HL-60/S4 treated with retinoic acid at 250 ng/mL for 4 days and 3 days (cell line): Measurements from ENCODE around the gene RABGAP1L.
"Not testable (repeated sequence)": the region's sequence is repeated elsewhere in the genome, so short reads cannot be mapped to it uniquely, and the experiment has no call there.

ENCODE experiments used
- in situ Hi-C: fragments of 300-500 bp; cut with MboI; formaldehyde crosslinking; loops from 2 replicates; pipeline ENCODE4 v1.7.0; 2022; ENCODE audit warnings: low sequenced_read_pairs

The RABGAP1L gene

GRCh38 chr1:174238845-174239501 lies 79.7 kb downstream of the RABGAP1L start:
- in situ Hi-C loops = not testable (repeated sequence)

- in situ Hi-C loops = no loop called here
Measured at GRCh38 chr1:174239541-174239940, 80.2 kb downstream of the RABGAP1L start.

GRCh38 chr1:174242856-174243255 lies 83.5 kb downstream of the RABGAP1L start:
- in situ Hi-C loops = no loop called here

GRCh38 chr1:174243451-174244000 lies 84.2 kb downstream of the RABGAP1L start:
- in situ Hi-C loops = no loop called here

GRCh38 chr1:174244017-174244416 lies 84.7 kb downstream of the RABGAP1L start:
- in situ Hi-C loops = no loop called here

GRCh38 chr1:174247472-174247871 lies 88.2 kb downstream of the RABGAP1L start:
- in situ Hi-C loops = no loop called here

- in situ Hi-C loops = no loop called here
Measured at GRCh38 chr1:174248041-174248440, 88.7 kb downstream of the RABGAP1L start.

- in situ Hi-C loops = loop anchor here (10.0 kb wide), 1 partner anchor 488 kb away; no protein-coding TSS in a partner anchor
Measured at GRCh38 chr1:174256386-174256785, 97.1 kb downstream of the RABGAP1L start.

GRCh38 chr1:174258148-174258550 lies 98.8 kb downstream of the RABGAP1L start:
- in situ Hi-C loops = loop anchor here (10.0 kb wide), 1 partner anchor 487 kb away; no protein-coding TSS in a partner anchor

GRCh38 chr1:174262349-174263241 lies 103.3 kb downstream of the RABGAP1L start:
- in situ Hi-C loops = no loop called here

- in situ Hi-C loops = no loop called here
Measured at GRCh38 chr1:174265282-174265681, 106.0 kb downstream of the RABGAP1L start.

- in situ Hi-C loops = no loop called here
Measured at GRCh38 chr1:174266476-174266875, 107.2 kb downstream of the RABGAP1L start.

GRCh38 chr1:174266991-174267612 lies 107.8 kb downstream of the RABGAP1L start:
- in situ Hi-C loops = no loop called here

GRCh38 chr1:174269989-174270651 lies 110.8 kb downstream of the RABGAP1L start:
- in situ Hi-C loops = no loop called here

GRCh38 chr1:174273190-174273589 lies 113.9 kb downstream of the RABGAP1L start:
- in situ Hi-C loops = no loop called here

GRCh38 chr1:174273776-174274175 lies 114.5 kb downstream of the RABGAP1L start:
- in situ Hi-C loops = no loop called here

GRCh38 chr1:174274452-174274851 lies 115.1 kb downstream of the RABGAP1L start:
- in situ Hi-C loops = no loop called here

- in situ Hi-C loops = no loop called here
Measured at GRCh38 chr1:174274884-174275283, 115.6 kb downstream of the RABGAP1L start.

- in situ Hi-C loops = no loop called here
Measured at GRCh38 chr1:174276087-174276486, 116.8 kb downstream of the RABGAP1L start.

GRCh38 chr1:174284052-174284451 lies 124.7 kb downstream of the RABGAP1L start:
- in situ Hi-C loops = no loop called here

- in situ Hi-C loops = no loop called here
Measured at GRCh38 chr1:174286042-174286441, 126.7 kb downstream of the RABGAP1L start.
